Stimulated activated CD8-positive, alpha-beta memory T cell treated with anti-CD3 and anti-CD28 coated beads, Interleukin-2, amount 100 ng/mL, for 1 hour (primary cell): ENCODE data around the gene ABHD12.

Source experiments
- DNase-seq, 2 donors: peaks; one replicate each; pipeline ENCODE4 v3.0.0-alpha.2; 2020; ENCODE audit warnings: low read depth in 2 of 2

The ABHD12 gene

DNA sequence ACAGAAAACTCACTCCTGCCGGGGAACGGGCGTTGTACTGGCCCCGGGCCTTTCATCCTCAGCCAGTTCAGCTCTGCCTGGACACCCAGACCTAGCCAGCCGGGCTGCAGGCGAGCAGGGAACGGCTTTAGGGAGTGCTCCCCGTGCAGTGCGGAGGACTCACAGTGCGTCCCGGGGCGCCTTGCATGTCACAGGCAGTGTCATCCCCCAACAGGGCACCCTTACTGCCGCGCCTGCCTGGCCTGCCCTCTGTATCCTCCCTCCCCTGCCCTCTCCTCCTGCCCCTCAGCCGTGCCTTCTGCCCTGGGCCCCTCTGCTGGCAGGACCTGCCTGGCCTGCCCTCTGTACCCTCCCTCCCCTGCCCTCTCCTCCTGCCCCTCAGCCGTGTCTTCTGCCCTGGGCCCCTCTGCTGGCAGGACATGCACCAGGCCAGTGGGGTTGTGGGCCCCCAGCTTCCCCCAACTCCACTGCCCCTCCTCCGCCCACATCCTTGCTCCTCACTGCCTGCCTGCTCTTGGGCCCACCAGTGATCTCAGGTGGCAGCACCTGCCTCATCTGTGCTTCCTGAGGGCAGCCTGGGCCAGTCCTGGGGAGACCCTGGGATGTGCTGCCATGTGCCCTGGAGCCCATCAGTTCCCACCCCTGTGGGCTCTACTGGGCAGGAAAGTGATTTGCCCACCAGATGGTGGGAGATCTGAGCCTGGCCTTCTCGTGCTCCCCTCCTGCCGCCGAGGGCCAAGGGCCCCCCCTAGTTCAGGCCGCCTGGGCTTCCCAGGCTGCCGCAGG is 99.8 kb downstream of the ABHD12 start:
- no peak for DNase-seq

DNA sequence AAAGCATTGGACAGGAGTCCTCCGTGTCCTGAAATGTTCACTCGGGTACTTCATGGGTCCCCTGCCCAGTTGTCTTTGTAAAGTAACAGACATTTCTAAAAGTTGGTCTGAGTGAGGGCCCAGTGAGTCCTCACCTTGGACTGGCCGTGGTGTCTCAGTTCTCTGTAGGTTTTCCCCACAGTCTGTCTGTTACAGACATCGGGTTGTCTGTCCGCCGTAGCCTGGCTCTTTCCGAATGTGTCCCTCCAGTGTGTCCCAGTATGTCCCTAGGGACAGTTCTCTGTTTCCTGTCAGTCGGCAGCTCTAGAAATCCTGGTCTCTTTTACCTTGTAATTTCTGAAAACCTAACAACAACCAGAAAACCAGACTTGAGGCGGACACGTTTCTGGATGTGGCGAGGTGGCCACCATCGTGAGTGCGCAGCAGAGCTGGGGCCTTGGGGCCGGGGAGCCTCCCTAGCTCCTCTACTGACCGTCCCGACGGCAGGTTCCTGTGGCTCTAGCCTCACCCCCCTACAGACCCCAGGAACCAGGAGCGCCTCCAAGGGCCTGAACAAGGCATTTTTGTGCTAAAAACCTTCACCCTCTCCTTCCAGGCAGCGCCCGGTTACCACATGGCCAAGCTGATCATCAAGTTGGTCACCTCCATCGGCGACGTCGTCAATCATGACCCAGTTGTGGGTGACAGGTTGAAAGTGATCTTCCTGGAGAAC is 100.6 kb downstream of the ABHD12 start:
- DNase-seq, result no peak

DNA sequence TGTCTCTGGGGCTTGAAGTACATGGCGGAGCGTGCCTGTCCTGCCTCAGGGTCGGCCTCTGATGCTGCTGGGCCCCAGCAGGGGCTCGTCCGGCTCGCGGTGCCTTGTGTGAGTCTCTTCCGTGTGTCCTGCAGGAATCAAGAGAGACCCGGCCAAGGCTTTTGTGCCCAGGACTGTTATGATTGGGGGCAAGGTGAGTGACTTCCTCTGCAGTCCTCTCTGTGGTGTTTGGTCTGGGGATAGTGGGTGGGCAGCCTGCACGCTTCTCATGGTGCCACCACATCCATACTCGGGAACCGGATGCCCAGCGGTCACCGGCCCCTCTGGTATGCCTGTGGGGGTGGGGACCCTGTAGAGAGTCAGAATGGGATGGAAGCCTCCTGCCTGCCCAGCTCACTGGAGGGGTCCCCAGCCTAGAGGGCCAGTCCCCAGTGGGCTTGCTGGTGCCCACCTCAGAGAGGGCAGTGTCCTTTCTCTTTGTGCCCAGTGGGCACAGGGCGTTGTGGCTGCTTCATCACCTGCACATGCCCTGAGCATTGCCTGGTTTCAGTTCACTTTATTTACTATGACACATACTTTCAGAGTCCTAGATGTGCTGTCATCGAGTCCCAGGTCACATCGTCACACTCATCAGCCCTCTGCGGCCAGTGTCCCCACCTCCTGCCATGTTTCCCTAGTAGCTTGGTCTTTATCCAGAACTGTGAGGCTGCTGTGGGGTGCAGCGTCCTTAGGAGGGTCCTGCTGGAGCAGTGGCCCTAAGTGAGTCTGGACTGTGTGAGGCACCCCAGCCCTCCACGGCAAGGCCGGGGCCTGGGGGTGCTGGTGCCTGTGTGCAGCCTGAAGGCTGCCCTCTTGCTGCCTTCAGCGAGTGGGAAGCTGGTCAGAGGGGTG is 102.1 kb downstream of the ABHD12 start:
- no peak for DNase-seq

DNA sequence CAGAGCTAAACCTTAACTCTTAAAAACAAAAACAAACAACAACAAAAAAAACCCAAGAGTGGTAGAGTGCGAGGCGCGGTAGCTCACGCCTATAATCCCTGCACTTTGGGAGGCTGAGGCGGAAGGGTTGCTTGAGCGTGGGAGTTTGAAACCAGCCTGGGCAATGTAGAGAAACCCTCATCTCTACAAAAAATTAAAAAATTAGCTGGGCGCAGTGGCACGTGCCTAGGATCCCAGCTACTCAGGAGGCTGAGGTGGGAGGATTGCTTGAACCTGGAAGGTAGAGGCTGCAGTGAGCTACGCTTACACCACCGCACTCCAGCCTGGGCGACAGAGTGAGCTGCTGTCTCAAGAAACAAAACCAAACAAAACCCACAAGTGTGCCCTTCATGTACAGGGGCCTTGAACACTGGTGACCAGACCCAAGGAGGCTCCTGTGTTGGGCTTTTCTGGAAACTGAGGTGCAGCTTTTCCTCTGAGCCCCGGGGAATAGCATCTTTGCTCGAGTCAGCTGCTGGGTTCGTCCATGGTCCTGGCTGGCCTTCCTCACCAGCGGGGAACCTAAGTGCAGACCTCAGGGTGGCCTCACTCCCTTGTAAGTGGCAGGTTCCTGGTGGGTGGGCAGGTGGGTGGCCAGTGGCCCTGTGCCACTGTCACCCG is 102.9 kb downstream of the ABHD12 start:
- no peak for DNase-seq

DNA sequence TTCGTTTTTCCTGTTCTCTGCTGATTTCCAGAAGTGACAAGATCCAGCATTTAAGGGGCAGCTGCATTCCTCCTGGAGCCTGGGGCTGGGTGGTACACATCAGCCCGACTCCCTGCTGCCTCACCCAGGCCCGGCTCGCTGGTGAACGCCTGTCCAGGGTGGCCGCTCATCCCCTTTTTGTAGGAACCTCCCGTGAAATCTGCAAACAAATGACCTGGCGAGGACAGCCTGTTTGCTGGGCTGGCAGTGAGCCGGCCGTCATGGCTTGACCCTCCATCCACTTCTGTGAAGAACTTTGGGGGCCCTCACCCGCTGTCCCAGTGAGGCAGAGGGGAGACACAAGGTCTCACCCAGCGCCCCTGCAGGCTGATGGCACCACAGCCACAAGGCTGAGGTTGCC is 103.7 kb downstream of the ABHD12 start:
- no peak for DNase-seq

DNA sequence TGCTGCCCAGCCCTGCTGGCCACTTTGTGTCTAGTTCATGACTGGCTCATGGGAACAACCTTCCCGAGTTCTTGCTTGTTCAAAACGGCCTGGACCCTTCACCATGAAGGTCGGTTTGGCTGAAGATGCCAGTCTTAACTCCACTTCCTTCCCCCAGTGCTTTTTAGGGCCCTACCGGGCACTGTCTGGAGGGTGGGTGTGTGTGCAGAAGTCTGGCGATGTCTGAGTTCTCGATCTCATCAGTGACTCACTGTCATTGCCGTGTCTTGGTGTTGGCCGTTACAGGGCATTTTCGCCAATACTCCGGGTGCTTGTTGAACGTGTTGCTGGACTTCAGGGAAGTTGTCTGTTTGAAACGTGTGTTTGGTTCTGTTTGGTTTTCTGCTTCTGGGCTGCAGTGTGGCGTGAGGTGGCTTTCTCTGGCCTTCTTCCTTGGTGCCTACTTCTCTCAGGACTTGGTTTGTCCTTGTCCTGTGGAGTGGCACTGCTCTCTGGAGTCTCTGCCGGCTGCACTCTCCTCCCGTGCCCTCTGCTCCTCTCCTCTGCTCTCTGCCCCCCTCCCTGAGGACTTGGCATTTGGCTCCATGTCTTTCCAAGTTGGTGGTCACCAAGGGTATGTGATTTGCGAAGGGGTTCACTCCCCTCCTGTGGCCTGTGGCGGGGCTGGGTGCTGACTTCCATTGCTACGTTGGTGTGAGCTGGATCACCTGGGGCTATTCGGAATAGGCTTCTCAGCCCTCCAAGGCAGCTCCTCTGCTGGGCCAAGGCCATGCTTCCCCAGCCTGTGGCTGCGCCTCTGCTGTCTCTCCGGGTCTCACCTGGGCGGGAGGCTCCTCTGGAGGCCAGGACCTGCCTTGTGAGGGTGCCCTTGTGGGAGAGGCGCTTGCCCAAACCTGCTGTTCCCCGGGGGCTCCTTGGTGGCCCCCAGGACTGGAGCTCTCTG is 104.5 kb downstream of the ABHD12 start:
- no peak for DNase-seq

DNA sequence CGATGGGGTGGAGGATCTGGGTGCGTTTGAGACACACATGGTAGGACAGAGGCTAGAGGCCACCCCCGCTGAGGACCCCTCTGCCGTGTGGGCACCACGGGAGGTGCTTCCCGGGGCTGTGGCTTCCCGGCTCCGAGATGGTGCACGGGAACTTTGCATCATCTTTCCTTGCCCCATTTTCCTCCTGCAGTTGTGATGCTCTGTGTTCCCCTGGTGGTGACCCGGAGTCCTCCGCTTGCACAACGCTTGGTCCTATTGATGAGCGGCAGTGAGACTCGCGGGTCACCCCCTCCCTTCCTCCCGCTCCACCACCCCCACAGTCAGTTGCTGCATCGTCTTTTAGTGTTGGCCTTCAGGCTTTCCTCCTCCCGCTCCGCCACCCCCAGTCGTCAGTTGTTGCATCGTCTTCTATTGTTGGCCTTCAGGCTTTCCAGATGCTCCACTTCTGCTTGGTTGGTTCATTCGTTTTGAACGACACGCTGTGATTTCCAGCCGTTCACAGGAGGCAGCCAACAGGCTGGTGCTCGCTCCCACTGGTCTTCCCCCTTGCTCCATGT is 105.5 kb downstream of the ABHD12 start:
- no peak for DNase-seq

DNA sequence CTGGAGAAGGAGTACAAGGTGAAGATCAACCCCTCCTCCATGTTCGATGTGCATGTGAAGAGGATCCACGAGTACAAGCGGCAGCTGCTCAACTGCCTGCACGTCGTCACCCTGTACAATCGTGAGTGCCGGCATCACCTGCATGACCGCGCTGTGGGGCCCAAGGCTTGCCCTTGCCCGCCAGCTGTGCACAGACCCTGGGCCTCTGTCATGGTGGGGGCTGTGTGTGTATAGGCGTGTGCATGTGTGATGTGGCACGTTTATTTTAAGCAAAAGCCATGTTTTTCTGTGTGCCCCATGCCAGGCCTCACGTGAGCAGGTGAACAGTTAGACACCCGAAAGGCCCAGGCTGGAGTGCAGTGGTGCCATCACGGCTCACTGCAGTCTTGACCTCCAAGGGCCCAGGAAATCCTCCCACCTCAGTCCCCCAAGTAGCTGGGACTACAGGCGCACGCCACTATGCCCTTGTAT is 106.5 kb downstream of the ABHD12 start:
- no peak for DNase-seq

DNA sequence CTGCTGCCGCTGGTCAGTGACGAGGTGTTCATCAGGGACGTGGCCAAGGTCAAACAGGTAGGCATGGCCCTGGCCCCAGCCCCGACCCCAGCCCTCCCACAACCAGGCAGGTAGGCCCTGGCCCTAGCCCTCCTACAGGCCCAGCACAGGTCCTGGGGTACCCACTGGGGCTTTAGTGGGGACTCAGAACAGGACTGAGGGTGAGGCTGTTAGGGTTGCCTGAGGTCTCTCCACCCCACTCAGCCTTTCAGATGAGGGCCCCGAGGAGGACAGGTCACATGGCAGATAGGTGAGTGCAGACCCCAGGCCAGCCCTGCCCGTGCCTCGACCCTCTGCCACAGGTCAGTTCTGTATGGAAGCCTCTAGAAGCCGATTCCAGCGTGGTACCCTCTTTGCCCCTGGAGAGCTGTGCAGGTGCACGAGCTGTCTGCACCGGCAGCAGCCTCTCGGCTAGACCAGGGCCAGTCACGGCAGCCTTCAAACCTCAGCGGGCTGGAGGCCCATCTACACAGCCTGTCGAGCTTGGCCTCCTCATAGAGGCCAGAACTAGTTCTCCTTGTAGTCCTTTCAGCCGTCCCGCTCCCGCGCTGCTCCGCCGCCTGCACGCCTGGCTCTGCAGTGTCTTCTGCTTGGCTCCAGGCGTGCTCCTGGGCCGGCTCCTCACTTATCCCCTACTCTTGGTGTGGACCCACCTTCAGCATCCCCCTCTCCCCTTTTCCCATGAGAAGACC is 107.2 kb downstream of the ABHD12 start:
- no peak for DNase-seq

DNA sequence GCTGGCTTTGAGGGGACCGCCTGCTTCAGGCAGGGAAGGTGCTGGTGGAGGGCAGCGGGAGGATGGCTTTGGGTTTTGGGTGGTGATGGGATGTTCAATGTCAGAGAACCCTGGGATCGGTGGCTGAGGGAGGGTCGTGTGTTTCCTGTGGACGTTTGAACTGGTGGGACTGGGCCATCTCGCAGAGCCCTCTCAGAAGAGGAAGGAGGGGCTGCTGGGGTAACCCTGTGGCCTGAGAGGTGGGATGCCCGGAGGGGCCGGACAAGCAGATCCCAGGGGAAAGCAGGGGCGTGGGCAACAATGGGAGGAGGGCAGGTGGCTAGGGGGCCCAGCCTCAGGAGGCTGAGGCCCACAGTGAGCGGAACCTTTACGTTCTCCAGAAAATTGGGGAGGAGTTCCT is 107.8 kb downstream of the ABHD12 start:
- no peak for DNase-seq

DNA sequence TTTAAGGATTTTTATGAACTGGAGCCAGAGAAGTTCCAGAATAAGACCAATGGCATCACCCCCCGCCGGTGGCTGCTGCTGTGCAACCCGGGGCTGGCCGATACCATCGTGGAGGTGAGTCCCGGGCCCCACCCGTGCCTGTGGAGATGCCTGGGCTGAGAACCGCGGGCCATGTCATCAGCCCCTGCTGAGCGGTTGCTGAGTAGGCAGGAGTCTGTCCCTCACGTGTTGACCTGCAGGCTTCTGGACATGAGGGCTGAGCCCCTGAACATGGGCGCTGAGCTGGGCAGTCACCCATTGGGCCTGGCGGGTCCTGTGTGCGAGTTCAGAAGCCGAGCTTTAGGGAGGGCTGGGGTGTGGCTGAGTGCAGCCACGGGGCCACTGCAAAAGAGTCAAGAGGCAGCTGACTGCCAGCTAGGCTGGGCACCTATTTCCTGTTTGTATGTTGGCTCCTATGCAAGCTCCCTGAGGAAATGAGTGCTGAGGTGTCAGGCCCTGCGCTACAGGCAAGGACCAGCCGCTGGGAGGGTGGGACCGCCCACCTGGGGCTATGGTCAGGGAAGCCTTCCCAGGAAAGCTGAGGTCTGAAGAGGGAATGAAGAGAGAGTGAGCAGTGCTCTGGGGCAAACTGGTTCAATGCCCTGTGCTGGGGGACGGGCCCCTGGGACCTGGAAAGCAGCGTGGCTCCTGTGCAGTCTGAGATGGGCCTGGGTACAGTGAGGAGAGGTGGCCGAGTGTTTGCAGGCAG is 108.4 kb downstream of the ABHD12 start:
- DNase-seq, result no peak

DNA sequence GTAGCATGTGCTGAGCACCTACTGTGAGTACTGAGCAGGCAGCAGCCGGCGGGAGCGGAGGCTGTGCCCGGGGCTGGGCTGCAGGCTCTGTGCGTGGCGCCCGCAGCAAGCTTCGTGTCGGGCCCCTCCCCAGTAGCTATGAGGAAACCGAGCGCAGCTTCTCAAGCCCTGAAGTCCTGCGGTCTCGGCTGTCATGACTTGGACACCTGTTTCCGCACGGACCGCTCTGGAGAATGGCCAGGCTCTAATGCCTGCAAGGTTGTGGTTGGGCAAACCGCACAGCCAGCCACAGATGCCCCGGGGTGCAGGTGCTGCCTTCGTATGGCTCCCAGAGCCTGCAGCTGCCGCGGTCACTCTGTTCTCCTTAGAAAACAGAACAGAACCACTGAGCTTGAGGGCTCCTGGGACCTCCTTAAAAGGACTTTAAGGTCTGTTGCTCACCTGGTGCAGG is 109.1 kb downstream of the ABHD12 start:
- no peak for DNase-seq

DNA sequence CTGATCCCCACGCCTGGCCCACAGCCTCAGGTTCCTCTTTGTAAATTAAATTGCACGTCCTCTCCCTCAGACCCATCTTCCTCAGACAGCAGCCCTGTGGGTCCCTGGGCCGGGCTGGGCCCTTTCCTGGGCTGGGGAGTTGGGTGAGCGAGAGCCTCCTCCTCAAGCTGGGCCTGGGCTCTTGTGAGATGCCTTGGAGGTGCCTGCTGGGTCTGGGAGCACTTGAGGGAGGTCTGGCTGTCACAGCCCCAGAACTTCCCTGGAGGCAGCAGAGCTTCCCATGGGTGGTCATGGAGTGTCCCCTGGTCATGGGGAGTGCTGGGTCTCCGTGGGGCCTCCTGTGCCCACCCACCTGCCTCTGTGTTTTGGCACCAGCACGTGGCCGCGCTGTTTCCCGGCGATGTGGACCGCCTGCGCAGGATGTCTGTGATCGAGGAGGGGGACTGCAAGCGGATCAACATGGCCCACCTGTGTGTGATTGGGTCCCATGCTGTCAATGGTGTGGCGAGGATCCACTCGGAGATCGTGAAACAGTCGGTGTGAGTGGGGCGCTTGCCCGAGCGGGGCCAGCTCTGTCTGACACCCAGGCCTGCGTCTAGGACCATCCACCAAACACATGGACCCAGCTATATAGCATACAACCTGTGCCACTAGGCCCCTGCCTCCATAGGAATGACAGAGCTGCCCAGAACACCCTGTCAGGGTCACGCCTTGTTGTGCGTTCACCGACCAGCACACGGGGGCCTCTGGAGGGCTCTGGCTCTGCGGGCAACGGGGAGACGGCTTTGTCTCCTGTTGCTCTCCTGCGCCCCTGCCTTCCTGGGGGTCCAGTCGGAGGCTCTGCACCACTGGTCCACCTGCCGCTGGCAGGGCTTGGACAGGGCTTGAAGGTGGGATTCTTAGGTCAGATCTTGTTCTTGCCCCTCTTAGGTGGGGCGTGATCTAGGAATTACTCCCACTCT is 109.8 kb downstream of the ABHD12 start:
- no peak for DNase-seq

DNA sequence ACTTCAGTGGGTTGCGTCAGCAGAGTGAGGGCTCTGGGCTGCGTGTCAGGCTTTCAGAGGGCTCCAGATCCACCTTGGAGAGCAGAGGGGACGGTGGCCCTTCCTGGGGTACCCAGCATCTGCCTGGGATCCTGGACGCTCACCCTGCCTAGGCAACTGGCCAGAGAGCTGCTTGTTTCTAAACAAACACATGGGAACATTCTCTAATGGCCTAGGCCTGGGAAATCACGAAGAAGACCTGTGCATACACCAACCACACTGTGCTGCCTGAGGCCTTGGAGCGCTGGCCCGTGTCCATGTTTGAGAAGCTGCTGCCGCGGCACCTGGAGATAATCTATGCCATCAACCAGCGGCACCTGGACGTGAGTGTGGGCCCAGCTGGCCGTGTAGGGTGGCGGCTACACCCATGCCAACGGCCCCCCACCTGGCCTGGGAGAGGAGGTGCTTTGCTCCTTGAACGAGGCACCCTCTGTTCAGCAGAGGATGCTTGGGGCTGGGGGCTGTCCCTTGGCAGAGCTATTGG is 110.5 kb downstream of the ABHD12 start:
- no peak for DNase-seq

DNA sequence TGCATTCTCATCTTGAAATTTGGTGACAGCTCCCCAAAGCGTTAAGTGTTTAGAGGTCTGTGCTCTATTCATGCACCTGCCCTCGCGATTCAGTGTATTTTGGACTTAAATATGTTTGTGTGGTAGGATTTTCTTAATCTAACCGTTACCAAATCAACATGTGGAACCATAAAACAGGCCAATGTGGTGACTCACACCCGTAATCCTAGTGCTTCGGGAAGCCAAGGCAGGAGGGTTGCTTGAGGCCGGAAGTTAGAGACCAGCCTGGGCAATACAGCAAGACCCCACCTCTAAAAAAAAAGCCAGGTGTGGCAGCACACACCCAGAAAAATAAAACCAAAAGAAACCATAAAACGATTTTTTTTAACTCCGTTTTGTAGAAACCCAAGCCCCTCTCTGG is 111.2 kb downstream of the ABHD12 start:
- DNase-seq, result no peak

DNA sequence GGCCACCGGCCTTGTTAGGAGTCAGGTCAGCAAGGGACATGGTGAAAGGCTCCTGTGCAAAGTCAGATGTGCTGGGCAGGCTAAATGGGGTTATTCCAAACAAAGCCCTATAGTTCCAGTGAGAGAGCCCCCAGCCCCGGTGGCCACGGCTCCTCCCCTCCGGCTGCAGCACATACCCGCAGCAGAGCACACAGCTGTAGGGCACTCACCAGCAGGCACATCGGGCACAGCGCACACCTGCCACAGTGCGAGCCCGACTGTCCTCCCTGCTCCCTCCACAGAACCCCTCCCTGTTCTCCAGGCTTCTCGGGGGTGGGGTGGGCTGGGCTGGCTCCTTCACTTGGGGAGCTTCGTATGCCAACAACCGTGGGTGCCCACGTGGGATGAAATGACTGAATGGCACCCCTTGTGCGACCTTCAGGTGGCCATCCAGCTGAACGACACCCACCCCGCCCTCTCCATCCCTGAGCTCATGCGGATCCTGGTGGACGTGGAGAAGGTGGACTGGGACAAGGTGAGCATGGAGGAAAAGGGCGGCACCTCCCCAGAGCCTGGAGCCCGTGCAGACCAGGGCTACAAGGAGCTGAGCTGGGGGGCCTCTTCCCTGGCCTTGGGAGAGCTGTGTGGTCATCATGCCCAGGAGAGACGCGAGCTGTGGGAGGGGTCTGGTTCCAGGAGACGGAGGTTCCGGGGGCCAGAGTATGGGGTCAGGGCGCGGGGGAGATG is 111.8 kb downstream of the ABHD12 start:
- no peak for DNase-seq
